GM20431 (cell line): Measurements from ENCODE around the gene GOLGA6L1.
"Not testable (repeated sequence)": the region's sequence is repeated elsewhere in the genome, so short reads cannot be mapped to it uniquely, and the experiment has no call there.

Experiments
- in situ Hi-C: fragments of 300-500 bp; cut with MseI, MboI; formaldehyde crosslinking; loops from one replicate; pipeline ENCODE4 v1.15.0; 2020; ENCODE audit warnings: low sequenced_read_pairs; ENCODE audit not compliant: unreplicated experiment

Gene GOLGA6L1

DNA sequence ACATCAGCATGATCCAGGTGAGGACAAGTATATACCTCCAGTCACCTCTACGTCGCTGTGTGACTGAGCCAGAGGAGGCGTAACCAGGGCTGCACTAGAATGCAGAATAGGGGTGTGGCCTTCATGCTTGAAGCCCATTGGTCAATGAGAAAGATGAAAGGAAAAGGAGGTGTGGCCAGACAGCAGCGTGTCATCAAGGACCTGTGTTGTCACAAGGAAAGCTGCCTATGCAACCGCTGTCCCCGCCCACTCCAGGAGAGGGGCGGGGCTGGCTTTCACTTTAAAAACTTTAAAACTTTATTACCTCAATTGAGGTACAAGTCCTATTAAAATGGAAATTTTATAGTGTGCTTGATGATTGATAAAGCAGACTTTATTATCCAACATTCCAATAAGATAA lies at the start of gene GOLGA6L1:
Gene GOLGA6L1 (minus strand): TSS at position 101 of the 400 bp plus-strand sequence. CDS start 91 bp downstream, at position 10.
- in situ Hi-C loops: not testable (repeated sequence)

- in situ Hi-C loops: not testable (repeated sequence)
Observed at GRCh38 chr15:23181201-23181600, 44.6 kb upstream of the GOLGA6L1 start.

DNA sequence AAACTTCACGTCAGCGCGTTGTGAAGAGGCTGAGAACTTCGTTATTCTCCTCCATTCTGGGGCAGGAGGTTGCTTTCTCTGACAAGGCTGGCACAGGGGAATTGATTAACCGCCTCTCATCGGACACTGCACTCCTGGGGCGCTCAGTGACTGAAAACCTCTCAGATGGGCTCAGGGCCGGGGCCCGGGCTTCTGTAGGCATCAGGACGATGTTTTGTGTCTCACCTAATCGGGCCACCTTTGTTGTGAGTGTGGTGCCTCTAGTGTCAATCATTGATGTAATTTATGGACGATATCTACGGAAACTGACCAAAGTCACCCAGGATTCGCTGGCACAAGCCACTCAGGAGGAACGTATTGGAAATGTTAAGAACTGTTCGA lies 43.9 kb upstream of the GOLGA6L1 start:
- in situ Hi-C loops: not testable (repeated sequence)

DNA sequence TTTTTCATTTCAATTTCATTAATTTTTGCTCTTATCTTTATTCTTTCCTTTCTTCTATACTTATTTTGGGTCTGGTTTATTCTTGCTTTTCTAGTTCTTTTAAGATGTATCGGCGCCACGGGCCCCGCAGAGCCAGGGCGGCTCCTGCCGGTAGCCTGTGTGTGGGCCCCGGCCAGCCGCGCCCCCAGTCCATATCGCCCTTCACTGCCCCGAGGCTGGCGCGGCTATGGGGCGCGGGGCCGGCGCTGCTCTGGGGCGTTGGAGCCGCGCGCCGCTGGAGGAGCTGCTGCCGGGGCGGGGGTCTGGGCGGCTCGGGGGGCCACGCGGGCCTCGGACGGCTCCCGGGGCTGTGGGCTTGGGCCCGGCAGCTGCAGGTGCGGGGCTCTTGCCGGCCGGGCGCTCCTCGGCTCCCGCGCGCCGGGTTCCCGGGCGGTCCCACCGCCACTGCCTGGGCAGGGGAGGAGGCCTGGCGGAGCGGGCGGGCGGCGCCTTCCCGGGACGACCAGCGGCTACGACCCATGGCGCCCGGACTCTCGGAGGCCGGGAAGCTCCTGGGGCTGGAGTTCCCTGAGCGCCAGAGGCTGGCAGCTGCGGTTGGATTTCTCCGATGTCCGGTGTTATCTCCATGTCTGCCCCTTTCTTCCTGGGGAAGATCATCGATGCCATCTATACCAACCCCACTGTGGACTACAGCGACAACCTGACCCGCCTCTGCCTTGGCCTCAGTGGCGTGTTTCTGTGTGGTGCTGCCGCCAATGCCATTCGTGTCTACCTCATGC lies 43.3 kb upstream of the GOLGA6L1 start:
- in situ Hi-C loops: not testable (repeated sequence)

DNA sequence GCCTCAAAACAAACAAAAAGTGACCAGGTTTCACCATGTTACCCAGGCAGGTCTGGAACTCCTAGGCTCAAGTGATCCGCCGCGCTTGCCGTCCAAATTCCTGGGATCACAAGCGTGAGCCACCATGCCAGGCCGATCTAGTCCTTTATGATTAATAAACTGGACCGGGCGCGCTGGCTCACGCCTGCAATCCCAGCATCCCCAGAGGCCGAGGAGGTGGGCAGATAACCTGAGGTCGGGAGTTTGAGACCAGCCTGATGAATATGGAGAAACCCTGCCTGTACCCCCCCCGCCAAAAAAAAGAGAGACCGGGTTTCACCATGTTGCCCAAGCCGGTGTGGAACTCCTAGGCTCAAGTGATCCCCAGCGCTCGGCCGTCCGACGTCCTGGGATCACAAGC lies 40.1 kb upstream of the GOLGA6L1 start:
- in situ Hi-C loops: not testable (repeated sequence)

- in situ Hi-C loops: not testable (repeated sequence)
Observed at GRCh38 chr15:23175606-23176005, 39.0 kb upstream of the GOLGA6L1 start.

- in situ Hi-C loops: not testable (repeated sequence)
Observed at GRCh38 chr15:23174609-23175140, 38.1 kb upstream of the GOLGA6L1 start.

DNA sequence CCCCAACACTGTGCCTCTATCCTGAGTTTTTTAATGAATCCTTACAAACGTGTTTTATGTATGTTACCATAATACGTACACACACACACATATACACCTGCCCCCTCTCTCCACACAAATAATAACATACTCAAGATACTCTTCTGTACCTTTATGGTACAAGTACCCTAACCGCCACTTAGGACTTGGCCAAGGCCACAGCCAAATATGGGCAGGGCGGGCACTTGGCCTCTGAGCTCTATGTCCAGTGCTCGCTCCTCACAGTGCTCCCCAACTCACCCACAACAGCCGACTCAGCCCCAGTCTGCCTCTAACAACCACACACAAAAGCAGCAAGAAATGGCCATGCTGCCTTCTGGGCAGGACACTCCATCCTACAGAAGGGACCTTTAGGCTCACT lies 3.8 kb downstream of the GOLGA6L1 start:
- in situ Hi-C loops: not testable (repeated sequence)

DNA sequence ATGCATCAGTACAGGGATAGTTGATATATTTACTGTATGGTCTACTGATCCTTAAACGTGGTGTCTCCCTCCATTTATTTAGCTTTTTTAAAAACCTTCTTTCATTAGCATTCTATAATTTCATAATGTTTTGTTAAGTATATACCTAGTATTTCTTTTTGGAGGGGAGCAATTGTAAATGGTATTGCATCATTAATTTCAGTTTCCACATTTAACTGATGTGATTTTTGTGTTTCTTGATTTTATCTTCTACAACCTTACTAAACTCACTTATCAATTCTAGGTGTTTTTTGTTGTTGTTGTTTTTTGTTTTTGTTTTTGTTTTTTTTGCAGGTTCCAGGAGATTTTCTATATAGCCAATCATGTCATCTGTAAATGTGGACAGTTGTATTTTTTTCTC lies 18.4 kb downstream of the GOLGA6L1 start:
- in situ Hi-C loops: no loop called here

- in situ Hi-C loops: no loop called here
Observed at GRCh38 chr15:23095796-23096195, 40.8 kb downstream of the GOLGA6L1 start.

- in situ Hi-C loops: no loop called here
Observed at GRCh38 chr15:23083115-23083514, 53.5 kb downstream of the GOLGA6L1 start.

DNA sequence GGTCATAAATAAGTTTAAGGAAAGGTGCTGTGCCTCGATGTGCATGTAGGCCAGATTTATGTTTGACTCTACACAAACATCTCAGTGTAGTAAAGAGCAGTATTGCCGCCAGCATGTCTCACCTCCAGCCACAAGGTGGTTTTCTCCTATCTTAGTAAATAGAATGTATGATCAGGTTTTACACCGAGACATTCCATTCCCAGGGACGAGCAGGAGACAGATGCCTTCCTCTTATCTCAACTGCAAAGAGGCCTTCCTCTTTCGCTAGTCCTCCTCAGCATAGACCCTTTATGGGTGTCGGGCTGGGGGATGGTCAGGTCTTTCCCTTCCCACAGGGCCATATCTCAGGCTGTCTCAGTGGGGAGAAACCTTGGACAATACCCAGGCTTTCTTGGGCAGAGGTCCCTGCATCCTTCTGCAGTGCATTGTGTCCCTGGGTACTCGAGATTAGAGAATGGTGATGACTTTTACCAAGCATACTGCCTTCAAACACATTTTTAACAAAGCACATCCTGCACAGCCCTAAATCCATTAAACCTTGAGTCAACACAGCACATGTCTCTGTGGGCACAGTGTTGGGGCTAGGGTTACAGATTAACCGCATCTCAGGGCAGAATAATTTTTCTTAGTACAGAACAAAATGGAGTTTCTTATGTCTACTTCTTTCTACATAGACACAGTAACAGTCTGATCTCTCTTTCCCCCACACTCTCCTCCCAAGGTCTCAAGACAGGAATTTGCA lies 54.5 kb downstream of the GOLGA6L1 start:
- in situ Hi-C loops: not testable (repeated sequence)

DNA sequence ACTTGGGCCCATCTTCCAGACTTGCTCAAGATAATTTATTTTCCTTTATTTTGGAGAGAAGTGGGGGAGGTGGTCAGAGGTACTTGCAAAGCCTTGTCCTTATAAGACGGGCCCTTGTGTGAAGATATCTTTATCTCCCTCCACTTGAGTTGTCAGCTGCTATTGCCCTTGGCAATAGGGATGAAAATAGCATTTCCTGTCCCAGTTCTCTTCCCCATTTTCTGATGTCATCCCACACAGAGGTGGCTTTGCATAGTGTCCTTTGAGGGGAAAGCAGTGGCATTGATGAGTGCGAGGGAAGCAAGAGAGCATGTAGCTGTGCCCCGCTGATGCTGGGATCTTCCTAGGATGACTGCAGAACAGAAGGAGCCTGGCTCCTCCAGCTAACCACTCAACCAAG lies 55.4 kb downstream of the GOLGA6L1 start:
- in situ Hi-C loops: no loop called here

DNA sequence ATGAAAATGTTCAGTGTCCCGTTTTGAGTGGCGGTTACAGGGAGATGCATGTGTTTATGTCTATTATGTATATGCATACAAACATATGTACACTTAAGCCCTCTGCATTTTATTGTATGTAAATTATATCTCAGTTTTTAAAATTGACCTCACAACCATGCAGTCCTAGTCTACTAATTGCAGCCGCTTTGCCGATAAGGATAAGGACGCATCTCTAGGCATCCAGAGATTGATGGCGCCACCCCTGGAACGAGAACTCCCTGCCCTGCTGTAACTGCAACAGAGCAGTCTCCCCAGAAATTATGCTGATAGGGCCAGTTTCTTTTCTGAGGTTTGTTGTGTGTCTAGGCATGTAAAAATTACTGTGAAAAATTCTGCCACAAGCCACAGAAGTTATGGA lies 56.9 kb downstream of the GOLGA6L1 start:
- in situ Hi-C loops: no loop called here
